BLaER1 (cell line): ENCODE data around the gene ZP2.
"Not testable (repeated sequence)": the region's sequence is repeated elsewhere in the genome, so short reads cannot be mapped to it uniquely, and the experiment has no call there.

ENCODE experiments used
- H3K27ac ChIP-seq: shearing (Covaris generic); formaldehyde crosslinking; 2 replicates; pipeline ENCODE4 v1.8.1; 2022
- H3K27me3 ChIP-seq: shearing (Covaris generic); formaldehyde crosslinking; 2 replicates; pipeline ENCODE4 v1.8.1; 2022
- H3K36me3 ChIP-seq: shearing (Covaris generic); formaldehyde crosslinking; 2 replicates; pipeline ENCODE4 v1.8.1; 2022
- H3K4me1 ChIP-seq: shearing (Covaris generic); formaldehyde crosslinking; 2 replicates; pipeline ENCODE4 v1.8.1; 2022
- H3K4me2 ChIP-seq: shearing (Covaris generic); formaldehyde crosslinking; 2 replicates; pipeline ENCODE4 v1.8.1; 2022
- H3K4me3 ChIP-seq: shearing (Covaris generic); formaldehyde crosslinking; 2 replicates; pipeline ENCODE4 v1.8.1; 2022
- H3K9ac ChIP-seq: shearing (Covaris generic); formaldehyde crosslinking; 2 replicates; pipeline ENCODE4 v1.8.1; 2022
- H3K9me3 ChIP-seq: shearing (Covaris generic); formaldehyde crosslinking; 2 replicates; pipeline ENCODE4 v1.8.1; 2022
- H4K20me1 ChIP-seq: shearing (Covaris generic); formaldehyde crosslinking; 2 replicates; pipeline ENCODE4 v1.8.1; 2022
- Cebpa-rat ChIP-seq: shearing (Covaris generic); IDR thresholded peaks from 2 replicates; pipeline ENCODE4 v1.8.1; 2022

ZP2 gene

GRCh38 chr16:21211486-21211885 is at the start of gene ZP2:
Gene ZP2, minus strand, starts transcription at chr16:21211574. Its CDS starts 27 bp downstream, at chr16:21211547.
- H3K9me3 ChIP-seq: no peaks in the 10 kb centered on the region
- H3K9ac ChIP-seq: no peak within 1 kb of the TSS
- no peak within 1 kb of the TSS for H3K4me2 ChIP-seq
- no peaks in the 10 kb centered on the region for H3K27me3 ChIP-seq
- H3K27ac ChIP-seq: no peak within 1 kb of the TSS
- H3K4me3 ChIP-seq: no peak within 1 kb of the TSS
- no peak for TF ChIP-seq Cebpa-rat
- no peaks in the 10 kb centered on the region for H3K36me3 ChIP-seq
- peaks cover 6% of the 10 kb centered on the region; the same call in 1 of the 2 replicates for H3K4me1 ChIP-seq
- H4K20me1 ChIP-seq: no peaks in the 10 kb centered on the region

- Histone ChIP-seq H3K27ac (no peak overlapping the region), H3K9ac (no peak overlapping the region), H3K4me3 (no peak overlapping the region), H3K9me3 (no peaks in the 10 kb centered on the region), H4K20me1 (no peaks in the 10 kb centered on the region), H3K36me3 (no peaks in the 10 kb centered on the region), H3K4me1 (no peaks in the 10 kb centered on the region), H3K4me2 (no peak overlapping the region), H3K27me3 (no peaks in the 10 kb centered on the region)
- no peak for TF ChIP-seq Cebpa-rat
Measured at GRCh38 chr16:21257284-21257683, 45.9 kb upstream of the ZP2 start.

GRCh38 chr16:21256636-21257035 is 45.3 kb upstream of the ZP2 start:
- no peak overlapping the region for H3K9ac ChIP-seq
- no peak overlapping the region for H3K27ac ChIP-seq
- no peaks in the 10 kb centered on the region for H3K27me3 ChIP-seq
- no peaks in the 10 kb centered on the region for H3K4me1 ChIP-seq
- H3K4me2 ChIP-seq: no peak overlapping the region
- H4K20me1 ChIP-seq: no peaks in the 10 kb centered on the region
- no peak overlapping the region for H3K4me3 ChIP-seq
- H3K9me3 ChIP-seq: no peaks in the 10 kb centered on the region
- H3K36me3 ChIP-seq: no peaks in the 10 kb centered on the region
- TF ChIP-seq Cebpa-rat: no peak

GRCh38 chr16:21253470-21253869 is 42.1 kb upstream of the ZP2 start:
- no peak overlapping the region for H3K27ac ChIP-seq
- no peaks in the 10 kb centered on the region for H3K27me3 ChIP-seq
- H3K9me3 ChIP-seq: no peaks in the 10 kb centered on the region
- no peak for TF ChIP-seq Cebpa-rat
- peaks cover 19% of the 10 kb centered on the region for H3K4me1 ChIP-seq
- no peaks in the 10 kb centered on the region for H3K36me3 ChIP-seq
- H4K20me1 ChIP-seq: no peaks in the 10 kb centered on the region
- H3K4me3 ChIP-seq: no peak overlapping the region
- no peak overlapping the region for H3K4me2 ChIP-seq
- no peak overlapping the region for H3K9ac ChIP-seq

GRCh38 chr16:21250072-21250923 is 38.9 kb upstream of the ZP2 start:
- no peak for TF ChIP-seq Cebpa-rat
- H3K4me1 ChIP-seq: peaks cover 19% of the 10 kb centered on the region
- H3K36me3 ChIP-seq: no peaks in the 10 kb centered on the region
- H4K20me1 ChIP-seq: no peaks in the 10 kb centered on the region
- H3K9ac ChIP-seq: no peak overlapping the region
- peak overlapping the region; percentile 76 for H3K4me2 ChIP-seq
- no peaks in the 10 kb centered on the region for H3K9me3 ChIP-seq
- H3K4me3 ChIP-seq: no peak overlapping the region
- no peaks in the 10 kb centered on the region for H3K27me3 ChIP-seq
- H3K27ac ChIP-seq: peak overlapping the region; percentile 20; the same call in 1 of the 2 replicates

- peaks cover 19% of the 10 kb centered on the region for H3K4me1 ChIP-seq
- not testable (repeated sequence) for H3K27me3 ChIP-seq, H3K27ac ChIP-seq, H3K4me2 ChIP-seq, H3K9ac ChIP-seq, H3K4me3 ChIP-seq, H4K20me1 ChIP-seq, H3K9me3 ChIP-seq, H3K36me3 ChIP-seq
Measured at GRCh38 chr16:21248179-21248578, 36.8 kb upstream of the ZP2 start.

- H3K27me3 ChIP-seq: no peaks in the 10 kb centered on the region
- H3K36me3 ChIP-seq: no peaks in the 10 kb centered on the region
Measured at GRCh38 chr16:21244518-21245215, 33.3 kb upstream of the ZP2 start.

GRCh38 chr16:21242756-21243155 is 31.4 kb upstream of the ZP2 start:
- H4K20me1 ChIP-seq: no peaks in the 10 kb centered on the region
- H3K36me3 ChIP-seq: no peaks in the 10 kb centered on the region
- no peaks in the 10 kb centered on the region for H3K27me3 ChIP-seq
- no peaks in the 10 kb centered on the region for H3K9me3 ChIP-seq
- H3K4me2 ChIP-seq: no peak overlapping the region
- H3K9ac ChIP-seq: no peak overlapping the region
- TF ChIP-seq Cebpa-rat: no peak
- no peaks in the 10 kb centered on the region for H3K4me1 ChIP-seq
- H3K4me3 ChIP-seq: no peak overlapping the region
- no peak overlapping the region for H3K27ac ChIP-seq

More at GRCh38 chr16:21244518-21245215, 33.3 kb upstream of the ZP2 start:
- no peak for TF ChIP-seq Cebpa-rat
- no peaks in the 10 kb centered on the region for H3K9me3 ChIP-seq
- no peaks in the 10 kb centered on the region for H4K20me1 ChIP-seq
- no peak overlapping the region for H3K4me3 ChIP-seq
- H3K4me1 ChIP-seq: peaks cover 2% of the 10 kb centered on the region
- H3K4me2 ChIP-seq: no peak overlapping the region
- H3K9ac ChIP-seq: no peak overlapping the region
- H3K27ac ChIP-seq: no peak overlapping the region

- H3K36me3 ChIP-seq: no peaks in the 10 kb centered on the region
- H3K4me1 ChIP-seq: no peaks in the 10 kb centered on the region
- H3K9ac ChIP-seq: no peak overlapping the region
- no peak for TF ChIP-seq Cebpa-rat
- H3K27me3 ChIP-seq: no peaks in the 10 kb centered on the region
- H3K27ac ChIP-seq: no peak overlapping the region
- no peak overlapping the region for H3K4me3 ChIP-seq
- H3K9me3 ChIP-seq: no peaks in the 10 kb centered on the region
- H4K20me1 ChIP-seq: no peaks in the 10 kb centered on the region
- no peak overlapping the region for H3K4me2 ChIP-seq
Measured at GRCh38 chr16:21239646-21240045, 28.3 kb upstream of the ZP2 start.

- Histone ChIP-seq H3K4me2 (no peak overlapping the region), H3K4me3 (no peak overlapping the region), H3K27ac (no peak overlapping the region), H3K4me1 (no peaks in the 10 kb centered on the region), H3K9ac (no peak overlapping the region), H3K27me3 (no peaks in the 10 kb centered on the region), H3K9me3 (no peaks in the 10 kb centered on the region), H3K36me3 (no peaks in the 10 kb centered on the region), H4K20me1 (no peaks in the 10 kb centered on the region)
- TF ChIP-seq Cebpa-rat: no peak
Measured at GRCh38 chr16:21236831-21237230, 25.5 kb upstream of the ZP2 start.
